Neural crest cell (in vitro differentiated cells): ENCODE measurements around the gene C10orf143. TPM values are rescaled to one million over a fixed set of nuclear protein-coding genes. Genes with fewer than 3 reads are reported as not detected.

Source experiments
- DNase-seq: peaks from one replicate; pipeline ENCODE4 v3.0.0; 2021; ENCODE audit warnings: low read depth, mixed read lengths, low spot score
- H3K27ac Mint-ChIP-seq: one replicate; pipeline ENCODE4 v1.8.0; 2021; ENCODE audit warnings: mild to moderate bottlenecking, mixed read lengths; ENCODE audit not compliant: unreplicated experiment
- H3K27me3 Mint-ChIP-seq: 2 replicates; pipeline ENCODE4 v1.8.0; 2021; ENCODE audit warnings: low read depth, mild to moderate bottlenecking, mixed read lengths
- H3K36me3 Mint-ChIP-seq: 2 replicates; pipeline ENCODE4 v1.8.0; 2021; ENCODE audit warnings: low read depth, mild to moderate bottlenecking, mixed read lengths
- H3K4me1 Mint-ChIP-seq: 2 replicates; pipeline ENCODE4 v1.8.0; 2021; ENCODE audit warnings: mixed read lengths
- H3K4me3 Mint-ChIP-seq: one replicate; pipeline ENCODE4 v1.8.0; 2021; ENCODE audit warnings: mild to moderate bottlenecking, mixed read lengths
- H3K9me3 Mint-ChIP-seq: 2 replicates; pipeline ENCODE4 v1.8.0; 2021; ENCODE audit warnings: mixed read lengths
- CTCF ChIP-seq: fragments of 200-600 bp; sonication (generic); conservative IDR thresholded peaks from 2 replicates; pipeline ENCODE4 v1.5.0; 2021; ENCODE audit warnings: antibody characterized with exemption, mild to moderate bottlenecking
- total RNA-seq: library from RNA; stranded (reverse); gene quantifications from 2 replicates; pipeline ENCODE4 v1.2.1, GENCODE V29; 2021

Gene C10orf143
- total RNA-seq, 1 donor from 2014 or later, result 2.7 TPM

DNA sequence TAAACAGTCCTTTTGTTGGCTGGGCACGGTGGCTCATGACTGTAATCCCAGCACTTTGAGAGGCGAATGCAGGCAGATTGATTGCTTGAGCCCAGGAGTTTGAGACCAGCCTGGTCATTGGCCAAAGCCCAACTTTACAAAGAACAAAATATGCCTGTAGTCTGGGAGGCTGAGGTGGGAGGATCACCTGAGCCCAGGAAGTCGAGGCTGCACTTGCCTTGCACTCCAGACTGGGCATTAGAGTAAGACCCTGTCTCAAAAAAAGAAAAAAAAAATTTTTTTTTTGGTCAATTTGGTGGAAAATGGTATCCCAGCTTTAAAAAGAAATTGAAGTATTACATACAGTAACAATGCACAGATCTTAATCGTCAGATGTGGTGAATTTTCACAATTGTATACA is 30.4 kb upstream of the C10orf143 start:
- DNase-seq, result no peak
- Mint-ChIP-seq H3K27me3 (no peaks in the 10 kb centered on the region), H3K4me3 (peak overlapping the region; percentile 33), H3K4me1 (peaks cover 45% of the 10 kb centered on the region), H3K36me3 (peaks cover 11% of the 10 kb centered on the region), H3K27ac (no peak overlapping the region), H3K9me3 (no peaks in the 10 kb centered on the region)
- no peak for TF ChIP-seq CTCF

DNA sequence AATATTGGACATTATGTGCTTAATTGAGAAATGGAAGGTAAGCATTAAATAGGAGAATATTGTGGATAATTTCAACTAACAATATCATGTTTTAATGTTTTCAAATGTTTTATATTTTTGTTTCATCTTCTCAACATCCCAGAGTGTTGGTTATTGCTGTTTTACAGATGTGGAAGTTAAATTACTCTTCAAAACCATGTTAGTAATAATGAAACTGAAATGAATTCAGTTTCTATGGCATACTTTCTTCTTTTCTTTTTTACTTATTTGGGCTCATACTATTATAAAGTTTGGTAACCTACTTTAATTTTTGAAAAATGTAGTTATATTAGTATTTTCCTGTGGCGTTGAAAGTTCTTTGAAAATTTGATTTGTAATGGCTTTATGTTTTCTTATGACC is 29.8 kb upstream of the C10orf143 start:
- Mint-ChIP-seq H3K27me3 (no peaks in the 10 kb centered on the region), H3K4me1 (peaks cover 45% of the 10 kb centered on the region), H3K27ac (no peak overlapping the region), H3K9me3 (no peaks in the 10 kb centered on the region), H3K4me3 (peak overlapping the region; percentile 81), H3K36me3 (peaks cover 9% of the 10 kb centered on the region)
- no peak for TF ChIP-seq CTCF
- no peak for DNase-seq

GRCh38 chr10:130138479-130138866 is 27.8 kb upstream of the C10orf143 start:
- peaks cover 9% of the 10 kb centered on the region for H3K36me3 Mint-ChIP-seq
- no peaks in the 10 kb centered on the region for H3K9me3 Mint-ChIP-seq
- no peak for TF ChIP-seq CTCF
- H3K27ac Mint-ChIP-seq, result no peak overlapping the region
- DNase-seq, result no peak
- peak overlapping the region; percentile 95 for H3K4me3 Mint-ChIP-seq
- H3K4me1 Mint-ChIP-seq, result peaks cover 45% of the 10 kb centered on the region
- H3K27me3 Mint-ChIP-seq, result no peaks in the 10 kb centered on the region

DNA sequence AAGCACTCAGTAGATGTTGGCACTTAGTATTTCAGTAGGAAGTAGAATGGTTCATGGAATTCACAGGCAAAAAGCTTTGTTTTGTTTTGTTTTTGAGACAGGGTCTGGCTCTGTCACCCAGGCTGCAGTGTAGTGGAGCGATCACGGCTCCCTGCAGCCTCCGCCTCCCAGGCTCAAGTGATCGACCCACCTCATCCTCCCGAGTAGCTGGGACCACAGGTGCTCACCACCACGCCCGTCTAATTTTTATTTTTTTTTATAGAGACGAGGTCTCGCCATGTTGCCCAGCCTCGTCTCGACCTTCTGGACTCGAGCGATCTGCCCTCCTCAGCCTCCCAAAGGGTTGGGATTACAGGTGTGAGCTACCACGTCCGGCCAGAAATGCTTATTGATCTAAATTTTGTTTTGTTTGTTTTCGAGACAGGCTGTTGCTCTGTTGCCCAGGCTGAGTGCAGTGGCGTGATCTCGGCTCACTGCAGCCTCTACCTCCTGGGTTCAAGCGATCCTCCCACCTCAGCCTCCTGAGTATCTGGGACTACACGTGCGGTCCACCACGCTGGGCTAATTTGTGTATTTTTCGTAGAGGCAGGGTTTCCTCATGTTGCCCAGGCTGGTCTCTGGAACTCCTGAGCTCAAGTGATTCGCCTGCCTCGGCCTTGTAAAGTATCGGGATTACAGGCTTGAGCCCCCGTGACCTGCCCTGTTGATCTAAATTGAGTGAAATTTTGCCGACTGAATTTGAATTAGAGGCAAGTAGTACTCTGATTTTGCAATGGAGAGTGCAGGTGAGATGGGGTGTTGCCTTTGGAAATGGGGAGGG is 27.2 kb upstream of the C10orf143 start:
- Mint-ChIP-seq H3K4me1 (peaks cover 43% of the 10 kb centered on the region), H3K27ac (peak overlapping the region; percentile 43)

DNA sequence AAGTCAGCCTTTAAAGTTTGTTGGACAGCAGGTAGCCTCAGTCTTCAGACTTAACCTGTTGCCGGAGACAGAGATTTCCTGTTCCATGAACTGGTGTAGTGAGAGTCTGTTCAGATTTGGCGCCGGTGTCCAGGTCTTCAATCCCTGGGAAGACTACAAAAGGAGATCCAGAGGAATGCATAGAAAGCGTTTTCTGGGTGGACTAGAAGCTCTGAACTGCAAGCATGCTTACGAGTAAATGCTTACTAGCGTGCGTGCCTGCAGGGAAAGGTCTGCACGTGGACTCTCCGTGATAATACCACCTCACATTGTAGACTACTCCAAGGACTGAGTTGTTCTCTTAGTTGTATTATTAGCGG is 26.4 kb upstream of the C10orf143 start:
- no peaks in the 10 kb centered on the region for H3K27me3 Mint-ChIP-seq
- peak overlapping the region; percentile 43 for H3K27ac Mint-ChIP-seq
- no peaks in the 10 kb centered on the region for H3K9me3 Mint-ChIP-seq
- no peak for TF ChIP-seq CTCF
- peaks cover 35% of the 10 kb centered on the region for H3K4me1 Mint-ChIP-seq
- H3K36me3 Mint-ChIP-seq, result peaks cover 6% of the 10 kb centered on the region
- H3K4me3 Mint-ChIP-seq, result peak overlapping the region; percentile 95
- DNase-seq, result no peak

More for the DNA sequence above, 27.2 kb upstream of the C10orf143 start:
- no peaks in the 10 kb centered on the region for H3K27me3 Mint-ChIP-seq
- H3K4me3 Mint-ChIP-seq, result peak overlapping the region; percentile 95
- peaks cover 9% of the 10 kb centered on the region for H3K36me3 Mint-ChIP-seq
- no peak for TF ChIP-seq CTCF
- H3K9me3 Mint-ChIP-seq, result no peaks in the 10 kb centered on the region
- DNase-seq, result no peak
